GM18867 (cell line): ENCODE measurements around the gene ARID3C.
A peak's percentile ranks its signal among the peaks of the same experiment; 100 is the strongest.

Experiments
- ATAC-seq: cut with Tn5 transposase; IDR thresholded peaks from one replicate; pipeline ENCODE4 v1.9.1; 2021; ENCODE audit warnings: mild to moderate bottlenecking, moderate library complexity; ENCODE audit not compliant: unreplicated experiment

ARID3C gene, protein sequence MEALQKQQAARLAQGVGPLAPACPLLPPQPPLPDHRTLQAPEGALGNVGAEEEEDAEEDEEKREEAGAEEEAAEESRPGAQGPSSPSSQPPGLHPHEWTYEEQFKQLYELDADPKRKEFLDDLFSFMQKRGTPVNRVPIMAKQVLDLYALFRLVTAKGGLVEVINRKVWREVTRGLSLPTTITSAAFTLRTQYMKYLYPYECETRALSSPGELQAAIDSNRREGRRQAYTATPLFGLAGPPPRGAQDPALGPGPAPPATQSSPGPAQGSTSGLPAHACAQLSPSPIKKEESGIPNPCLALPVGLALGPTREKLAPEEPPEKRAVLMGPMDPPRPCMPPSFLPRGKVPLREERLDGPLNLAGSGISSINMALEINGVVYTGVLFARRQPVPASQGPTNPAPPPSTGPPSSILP

GRCh38 chr9:34628656-34629490 is at the start of gene ARID3C:
TSS of gene ARID3C (minus strand) at chr9:34629066. CDS start at chr9:34628014, 1,052 bp downstream.
- no peak for ATAC-seq

GRCh38 chr9:34675869-34676268 is 47.0 kb upstream of the ARID3C start:
- ATAC-seq = no peak

DNA sequence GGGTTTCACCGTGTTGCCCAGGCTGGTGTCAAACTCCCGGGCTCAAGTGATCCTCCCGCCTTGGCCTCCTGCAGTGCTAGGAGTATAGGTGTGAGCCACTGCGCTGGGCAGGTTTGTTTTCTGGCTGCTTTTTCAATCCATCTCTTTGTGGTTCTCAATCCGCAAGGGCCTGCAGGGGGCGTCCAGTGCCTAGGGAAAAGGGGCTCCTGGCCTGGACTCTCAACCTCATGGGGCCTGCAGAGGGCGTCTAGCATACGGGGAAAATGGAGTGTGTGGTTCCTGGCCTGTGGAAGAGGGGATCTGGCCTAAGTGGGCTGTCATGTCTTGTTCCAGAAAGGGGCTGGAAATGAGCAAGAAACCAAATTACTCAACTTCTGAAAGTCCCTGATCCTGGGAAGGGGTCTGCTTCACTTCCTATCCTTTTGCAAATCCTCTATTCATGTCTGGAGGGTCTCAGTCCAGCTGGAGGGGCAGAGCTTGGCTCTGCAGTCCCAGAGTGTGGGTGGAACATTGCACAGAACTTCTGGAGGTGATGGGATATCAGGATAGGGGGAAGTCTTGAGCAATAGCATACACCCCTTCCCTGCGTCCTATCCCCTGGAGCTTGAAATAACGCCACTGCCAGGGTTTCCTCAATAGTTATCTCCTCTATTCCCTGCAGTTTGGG is 46.3 kb upstream of the ARID3C start:
- ATAC-seq = no peak

DNA sequence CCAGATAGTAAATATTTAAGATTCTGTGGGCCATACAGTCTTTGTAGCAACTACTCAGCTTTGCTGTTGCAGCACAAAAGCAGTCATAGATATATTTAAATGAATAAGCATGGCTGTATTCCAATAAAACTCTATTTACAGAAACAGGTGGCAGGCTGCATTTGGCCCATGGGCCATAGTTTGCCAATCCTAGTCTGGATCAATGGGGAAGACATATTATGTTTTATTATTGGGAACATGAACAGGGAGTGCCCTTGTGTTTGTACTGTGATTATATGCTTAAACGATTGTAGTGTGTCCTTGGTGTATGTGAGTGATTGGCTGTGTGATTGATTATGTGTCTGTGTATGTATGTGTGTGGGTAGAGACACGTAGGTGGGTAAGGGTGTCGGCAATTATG is 45.6 kb upstream of the ARID3C start:
- ATAC-seq = no peak

GRCh38 chr9:34671307-34671706 is 42.4 kb upstream of the ARID3C start:
- no peak for ATAC-seq

GRCh38 chr9:34669809-34670562 is 41.1 kb upstream of the ARID3C start:
- no peak for ATAC-seq

- peak; percentile 69 for ATAC-seq
Measured at GRCh38 chr9:34665381-34666250, 36.8 kb upstream of the ARID3C start.

GRCh38 chr9:34665067-34665380 is 36.2 kb upstream of the ARID3C start:
- peak; percentile 21 for ATAC-seq

DNA sequence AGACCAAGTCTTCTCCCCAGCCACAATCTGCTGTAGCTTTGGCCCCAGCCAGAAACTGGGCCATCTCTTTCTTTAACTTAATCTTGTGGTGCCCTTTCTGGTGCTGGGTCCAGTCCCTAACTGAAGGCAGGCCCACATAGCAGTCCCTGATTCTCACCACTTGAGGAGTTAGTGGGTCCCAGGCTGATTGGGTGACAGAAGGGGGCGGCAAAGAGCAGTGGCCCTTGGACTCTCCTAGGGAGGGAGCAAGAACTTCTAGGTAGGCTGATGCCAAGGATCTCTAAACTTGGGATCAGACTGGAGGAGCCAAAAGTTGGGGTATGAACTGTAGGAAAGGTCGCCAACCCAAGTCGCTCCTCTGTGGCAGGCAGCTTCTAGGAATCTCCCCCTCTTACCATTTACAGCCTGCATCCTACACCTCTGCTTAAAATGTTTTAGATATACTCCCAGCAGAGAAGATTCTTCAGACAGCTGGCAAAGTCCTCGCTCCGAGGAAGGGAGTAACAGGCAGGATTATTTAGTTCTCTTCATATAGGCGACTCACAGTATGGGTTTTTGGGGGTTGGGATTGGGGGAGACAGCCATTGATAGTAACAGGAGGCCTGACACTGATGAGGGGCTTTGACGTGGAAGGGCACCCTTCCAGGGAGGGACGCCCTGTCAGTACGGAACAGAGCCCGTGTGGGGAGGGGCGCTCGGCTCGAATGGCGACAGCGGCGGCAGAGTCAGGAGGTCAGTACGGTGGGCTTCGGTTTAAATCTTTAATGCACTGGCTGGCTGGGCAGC is 35.6 kb upstream of the ARID3C start:
- ATAC-seq = peak; percentile 40

GRCh38 chr9:34663303-34663605 is 34.4 kb upstream of the ARID3C start:
- no peak for ATAC-seq

- no peak for ATAC-seq
Measured at GRCh38 chr9:34662526-34663302, 33.8 kb upstream of the ARID3C start, which contains the start of gene CCL27. TSS of gene CCL27 (minus strand) at chr9:34662657. CDS start at chr9:34662633, 24 bp downstream.

- ATAC-seq = no peak
Measured at GRCh38 chr9:34659592-34660253, 30.9 kb upstream of the ARID3C start.

- ATAC-seq = no peak
Measured at GRCh38 chr9:34658461-34658860, 29.6 kb upstream of the ARID3C start.

DNA sequence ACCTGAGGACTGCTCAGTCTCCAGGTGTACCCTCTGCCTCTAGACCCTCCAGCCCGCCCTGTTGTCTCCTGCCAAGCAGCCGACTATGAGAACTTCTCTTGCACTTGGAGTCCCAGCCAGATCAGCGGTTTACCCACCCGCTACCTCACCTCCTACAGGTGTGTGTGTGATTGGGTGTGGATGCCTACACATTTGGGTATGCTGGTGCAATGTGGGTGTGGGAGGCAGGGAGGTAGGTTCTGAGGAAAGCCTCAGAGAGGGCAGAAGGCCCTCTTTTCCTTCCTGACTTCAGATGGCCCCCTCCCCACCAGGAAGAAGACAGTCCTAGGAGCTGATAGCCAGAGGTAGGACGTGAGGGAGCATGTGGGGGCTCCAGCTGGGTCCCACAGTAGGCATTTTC is 28.1 kb upstream of the ARID3C start:
- no peak for ATAC-seq

- ATAC-seq = no peak
Measured at GRCh38 chr9:34655394-34655793, 26.5 kb upstream of the ARID3C start.

- ATAC-seq = no peak
Measured at GRCh38 chr9:34654323-34655051, 25.6 kb upstream of the ARID3C start.
